Measurements from ENCODE around the gene GLYATL1.

GLYATL1 gene

DNA sequence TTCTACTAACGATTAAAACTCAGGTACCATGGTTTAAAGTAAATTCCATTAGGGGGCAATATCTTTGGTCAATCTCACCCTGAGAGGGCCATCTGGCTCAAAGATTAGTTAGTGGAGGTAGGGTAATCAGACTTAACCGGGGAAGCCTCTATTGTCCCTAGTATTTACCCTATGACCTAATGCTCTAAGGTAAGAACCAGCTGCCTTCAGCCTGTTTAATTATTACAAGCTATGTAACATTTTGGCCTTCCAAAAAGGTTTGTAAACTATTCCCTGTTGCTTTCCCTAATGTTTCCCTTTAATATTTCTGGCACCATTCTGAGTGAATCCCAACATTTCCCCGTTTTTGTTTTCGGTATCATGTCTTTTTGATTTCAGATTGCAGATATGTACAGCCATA is 15.1 kb upstream of the GLYATL1 start:
- no peak for DNase-seq (ENCODE audit: low read depth, low spot score)
- H3K27ac ChIP-seq: no peak overlapping the region

DNA sequence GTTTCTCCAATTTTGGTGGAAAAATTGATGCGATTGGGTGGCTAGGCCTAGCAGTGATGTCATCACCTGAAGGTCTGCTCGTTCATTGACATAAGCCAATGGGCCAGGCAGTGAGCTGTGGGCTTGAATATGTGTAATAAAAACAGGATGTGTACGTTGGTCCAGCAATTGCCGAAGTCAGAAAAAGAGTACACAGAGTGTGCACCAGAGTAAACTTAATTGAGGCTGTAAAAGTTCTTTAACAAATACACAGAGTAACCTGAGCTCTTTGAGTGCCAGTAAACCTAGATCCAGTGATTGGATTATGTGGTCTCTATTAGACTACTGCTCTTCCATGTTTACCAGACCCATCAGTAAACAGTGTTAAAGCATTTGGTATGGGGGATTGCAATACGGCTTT is 13.0 kb upstream of the GLYATL1 start:
- no peak for DNase-seq (ENCODE audit: low read depth, low spot score)
- H3K27ac ChIP-seq: no peak overlapping the region

DNA sequence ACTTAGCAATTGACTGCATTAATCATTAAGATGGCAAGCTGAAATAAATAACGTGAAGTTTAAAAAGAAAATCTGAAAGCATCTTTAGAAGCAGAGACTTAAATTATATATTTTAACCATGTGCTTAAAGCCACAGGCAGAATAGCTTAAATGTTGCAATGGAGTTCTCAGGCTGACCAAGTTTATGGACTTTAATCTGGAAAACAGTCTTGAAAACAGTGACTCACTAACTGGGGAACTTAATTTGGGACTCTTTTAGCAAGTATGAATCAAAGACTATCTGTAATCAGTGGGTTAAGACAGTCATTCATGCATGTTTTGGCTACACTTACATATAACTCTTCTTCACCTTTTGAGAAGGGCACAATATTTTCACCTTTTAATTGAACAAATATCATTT is 12.6 kb upstream of the GLYATL1 start:
- no peak for DNase-seq (ENCODE audit: low read depth, low spot score)
- no peak overlapping the region for H3K27ac ChIP-seq

DNA sequence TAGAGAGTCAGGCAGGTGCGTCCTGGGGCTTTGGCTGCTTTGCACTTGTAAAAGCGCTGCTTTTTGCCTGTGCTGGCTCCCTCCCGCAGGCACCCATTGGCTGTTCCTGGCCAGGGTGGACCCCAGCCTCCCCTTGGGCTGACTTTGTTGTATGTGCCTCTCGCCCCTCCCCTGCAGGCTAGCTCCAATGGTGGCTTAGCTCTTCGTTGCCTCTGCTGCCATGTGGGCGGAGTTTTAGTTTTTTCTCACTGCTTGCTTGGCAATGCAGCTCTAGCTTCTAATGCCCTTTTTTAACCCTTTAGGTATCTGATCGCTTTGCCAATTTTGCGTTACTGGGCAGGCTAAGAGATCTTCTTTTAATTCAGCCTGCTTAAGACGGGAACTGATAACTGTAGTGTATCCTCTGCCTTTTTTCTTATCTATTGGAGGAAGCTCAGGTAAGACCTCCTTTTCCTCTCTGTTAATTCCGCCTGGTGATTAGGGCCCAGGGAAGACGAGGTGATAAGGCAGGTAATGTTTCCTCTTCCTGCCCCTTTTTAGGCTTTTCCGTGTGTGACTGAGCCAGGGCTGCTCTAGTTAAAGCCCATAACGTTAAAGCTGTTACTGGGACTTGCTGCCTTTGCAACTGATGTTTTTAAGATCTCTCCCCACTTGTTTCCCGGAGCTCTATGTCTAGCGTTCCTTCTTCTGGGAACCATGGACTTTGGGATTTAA is 11.7 kb upstream of the GLYATL1 start:
- no peak overlapping the region for H3K27ac ChIP-seq
- DNase-seq (ENCODE audit: low read depth, low spot score): no peak

DNA sequence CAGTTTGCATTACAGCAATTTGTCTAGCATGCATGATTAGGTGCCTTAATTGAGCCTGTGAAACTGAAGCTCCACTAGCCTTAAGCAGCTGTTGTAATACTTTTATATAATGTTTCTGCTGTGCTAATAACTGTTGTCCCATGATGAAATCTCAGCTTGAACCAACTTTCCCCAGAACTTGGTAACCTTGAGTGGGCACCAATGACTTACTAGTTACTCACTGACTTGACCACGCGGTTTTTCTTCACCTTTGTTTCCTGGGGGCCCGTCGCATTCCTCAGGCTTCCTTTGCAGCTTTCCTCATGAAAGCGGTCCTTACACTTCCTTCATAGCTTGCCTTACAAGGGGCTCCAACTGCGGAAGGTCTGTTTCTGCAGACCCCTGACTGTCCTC is 11.2 kb upstream of the GLYATL1 start:
- no peak overlapping the region for H3K27ac ChIP-seq
- DNase-seq (ENCODE audit: low read depth, low spot score): no peak

DNA sequence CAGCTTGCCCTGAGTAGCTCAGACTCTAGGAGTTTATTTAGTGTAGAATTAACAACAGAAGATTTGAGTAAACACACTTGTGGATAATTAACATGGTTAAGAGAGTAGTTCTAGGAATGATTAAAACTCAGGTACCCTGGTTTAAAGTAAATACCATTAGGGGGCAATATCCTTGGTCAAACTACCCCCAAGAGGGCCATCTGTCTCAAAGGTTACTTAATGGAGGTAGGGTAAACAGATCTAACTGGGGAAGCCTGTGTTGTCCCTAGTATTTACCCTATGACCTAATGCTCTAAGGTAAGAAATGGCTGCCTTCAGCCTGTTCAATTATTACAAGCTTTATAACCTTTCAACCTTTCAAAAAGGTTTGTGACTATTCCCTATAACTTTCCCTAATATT is 10.6 kb upstream of the GLYATL1 start:
- no peak for DNase-seq (ENCODE audit: low read depth, low spot score)
- H3K27ac ChIP-seq: no peak overlapping the region

DNA sequence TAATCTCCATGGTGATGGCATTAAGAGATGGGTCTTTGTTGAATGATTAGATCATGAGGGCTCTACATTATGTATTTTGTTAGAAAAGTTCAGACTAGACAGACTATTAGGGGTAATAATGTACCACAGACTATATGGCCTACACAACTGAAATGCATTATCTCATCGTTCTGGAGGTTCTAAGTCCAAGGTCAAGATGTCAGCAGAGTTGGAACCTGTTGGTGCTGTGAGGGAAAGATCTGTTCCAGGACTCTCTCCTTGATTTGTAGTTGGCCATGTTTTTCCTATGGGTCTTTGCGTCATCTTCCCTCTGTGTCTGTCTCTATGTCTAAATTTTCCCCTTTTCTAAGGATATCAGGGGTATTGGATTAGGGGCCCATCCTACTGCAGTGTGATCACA is 8.4 kb upstream of the GLYATL1 start:
- no peak for DNase-seq (ENCODE audit: low read depth, low spot score)

DNA sequence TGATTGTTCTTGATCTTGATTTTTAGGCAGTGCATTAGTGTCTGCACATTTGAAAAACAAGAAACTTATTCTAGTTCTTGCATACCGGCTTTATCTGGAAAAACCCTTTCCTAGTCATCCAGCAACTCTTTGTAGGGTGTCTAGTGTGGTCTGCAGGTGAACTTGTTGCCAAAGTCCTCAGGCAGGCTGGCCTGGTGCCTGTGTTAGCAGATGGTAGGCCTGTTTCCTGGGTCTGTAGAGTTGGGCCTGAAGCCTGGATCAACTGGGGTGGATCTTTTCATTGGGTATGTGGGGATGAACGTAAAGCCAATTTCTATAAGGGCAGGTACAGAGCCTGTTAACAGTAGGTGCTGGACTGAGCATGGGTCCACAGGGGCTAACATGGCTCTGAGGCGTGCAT is 5.6 kb upstream of the GLYATL1 start:
- H3K27ac ChIP-seq: no peak overlapping the region
- no peak for DNase-seq (ENCODE audit: low read depth, low spot score)

More for the DNA sequence above, 8.4 kb upstream of the GLYATL1 start:
- no peak overlapping the region for H3K27ac ChIP-seq

DNA sequence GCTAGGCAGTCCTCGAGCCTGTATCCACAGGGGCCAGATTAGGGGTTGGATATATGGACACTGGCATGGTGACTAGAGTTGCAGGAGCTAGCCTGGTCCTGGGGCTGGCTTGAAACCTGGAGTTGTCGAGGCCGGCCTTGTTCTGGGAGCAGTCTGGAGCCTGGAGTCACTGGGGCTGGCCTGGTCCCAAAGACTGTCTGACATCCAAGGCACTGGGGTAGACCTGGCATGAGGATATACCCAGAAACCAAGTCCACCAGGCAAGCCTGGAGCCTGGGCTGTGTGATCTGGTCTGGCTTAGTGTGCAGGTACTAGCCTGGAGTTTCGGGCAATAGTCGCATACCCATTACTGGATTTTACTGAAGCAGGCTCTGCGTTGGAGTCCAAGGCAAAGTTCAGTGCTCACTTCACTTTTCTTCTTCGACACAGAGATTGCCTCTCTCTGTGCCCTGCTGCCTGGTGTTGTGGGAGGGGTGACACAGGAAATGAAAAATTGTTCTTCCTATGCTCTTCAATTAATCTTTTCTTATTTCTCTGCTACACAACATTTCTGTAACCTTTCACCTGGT is 4.3 kb upstream of the GLYATL1 start:
- H3K27ac ChIP-seq: no peak overlapping the region
- DNase-seq (ENCODE audit: low read depth, low spot score): no peak

DNA sequence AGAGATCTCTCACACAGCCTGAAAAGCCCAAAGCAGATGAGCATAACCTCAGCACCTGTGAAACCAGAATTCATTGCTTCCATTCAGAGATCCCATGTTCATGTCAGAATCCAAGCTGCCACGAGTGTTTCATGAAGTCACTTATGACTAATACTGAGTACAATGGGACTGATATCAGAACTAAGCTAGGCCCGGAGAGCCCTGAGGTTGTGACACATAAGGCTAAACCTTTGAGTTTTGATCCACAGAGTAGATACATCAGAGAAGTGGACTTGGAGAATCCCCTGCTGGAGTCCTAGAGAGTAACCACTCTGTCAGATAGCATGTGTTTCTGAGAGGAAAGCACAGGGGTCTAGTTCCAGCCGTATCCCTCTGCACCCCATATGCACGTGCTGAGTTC is 890 bp upstream of the GLYATL1 start:
- DNase-seq (ENCODE audit: low read depth, low spot score): no peak

DNA sequence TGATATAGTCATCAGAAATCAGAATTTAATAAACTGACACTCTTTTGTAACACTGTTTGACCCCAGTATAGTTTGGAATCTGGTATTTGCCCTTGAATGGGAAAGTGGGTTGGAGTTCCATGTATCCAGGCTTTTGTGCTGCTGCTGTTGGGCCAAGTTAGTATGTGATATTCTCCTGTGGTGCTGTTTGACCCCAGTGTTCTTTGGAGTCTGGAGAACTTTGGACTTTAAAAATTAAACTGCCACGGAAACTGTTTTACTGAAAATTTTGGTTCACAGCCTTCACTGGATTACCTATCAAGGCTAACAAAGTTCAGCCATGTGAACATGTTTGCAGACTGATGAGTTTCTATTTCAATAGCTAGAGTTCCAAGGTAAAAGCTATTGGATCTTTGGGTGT is 740 bp downstream of the GLYATL1 start:
- DNase-seq (ENCODE audit: low read depth, low spot score): no peak
- H3K27ac ChIP-seq: no peak overlapping the region

More for the DNA sequence above, 890 bp upstream of the GLYATL1 start:
- H3K27ac ChIP-seq: no peak overlapping the region

DNA sequence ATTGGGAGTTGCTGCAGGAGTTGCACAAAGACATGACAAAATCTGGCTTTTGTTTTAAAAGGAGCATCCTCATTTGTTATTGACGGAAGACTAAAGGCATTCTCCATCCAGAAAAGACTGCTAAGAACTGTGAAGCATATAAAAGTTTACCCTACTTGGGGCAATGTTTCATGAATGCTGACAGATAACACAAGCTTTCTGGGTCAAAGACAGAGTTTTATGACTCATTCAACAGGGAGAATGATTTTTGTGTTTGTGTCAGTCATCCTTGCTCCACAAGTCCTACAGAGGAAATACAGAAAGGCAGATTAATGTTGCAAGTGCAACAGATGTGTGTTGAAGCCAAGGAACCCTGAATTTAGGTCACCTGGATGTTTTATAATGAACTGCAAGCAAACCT is 2.5 kb downstream of the GLYATL1 start:
- no peak for DNase-seq (ENCODE audit: low read depth, low spot score)
- H3K27ac ChIP-seq: no peak overlapping the region

DNA sequence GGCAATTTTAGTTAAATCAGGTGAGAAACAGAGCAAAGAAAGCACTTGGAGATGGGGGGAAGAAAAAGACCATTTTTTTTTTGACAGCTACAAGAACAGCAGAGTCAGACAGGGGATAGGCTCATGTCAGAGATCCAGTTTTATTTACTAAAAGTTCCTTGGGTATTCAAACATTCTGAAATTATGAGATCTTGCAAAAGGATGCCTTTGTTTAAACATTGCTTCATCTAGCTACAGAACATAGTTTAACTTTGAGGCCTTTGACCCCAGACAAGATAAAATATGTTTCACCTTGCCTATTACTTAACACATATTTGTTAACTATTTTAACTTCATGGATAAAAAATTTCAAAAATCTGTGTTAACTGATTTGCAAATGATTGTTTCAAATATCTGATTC is 6.4 kb downstream of the GLYATL1 start:
- H3K27ac ChIP-seq: no peak overlapping the region
- no peak for DNase-seq (ENCODE audit: low read depth, low spot score)

DNA sequence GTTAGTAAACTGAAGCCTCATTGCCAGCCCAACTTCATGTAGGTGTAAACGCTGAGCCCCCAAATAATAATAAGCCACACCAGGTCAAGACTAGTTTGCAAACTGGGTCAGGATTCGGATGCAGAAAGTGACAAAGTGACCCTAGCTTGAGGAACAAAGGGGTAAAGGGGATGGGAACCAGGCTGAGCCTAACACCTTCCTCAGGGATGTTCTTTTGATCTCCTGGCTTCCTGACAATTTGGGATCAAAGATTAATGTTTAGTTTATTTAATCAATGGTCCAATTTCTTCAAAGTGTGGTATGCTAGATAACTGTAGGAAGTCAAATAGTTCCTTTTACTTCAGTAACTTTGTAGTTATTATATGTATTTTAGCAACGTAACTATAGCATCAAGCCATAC is 9.9 kb downstream of the GLYATL1 start:
- no peak overlapping the region for H3K27ac ChIP-seq
- no peak for DNase-seq (ENCODE audit: low read depth, low spot score)

DNA sequence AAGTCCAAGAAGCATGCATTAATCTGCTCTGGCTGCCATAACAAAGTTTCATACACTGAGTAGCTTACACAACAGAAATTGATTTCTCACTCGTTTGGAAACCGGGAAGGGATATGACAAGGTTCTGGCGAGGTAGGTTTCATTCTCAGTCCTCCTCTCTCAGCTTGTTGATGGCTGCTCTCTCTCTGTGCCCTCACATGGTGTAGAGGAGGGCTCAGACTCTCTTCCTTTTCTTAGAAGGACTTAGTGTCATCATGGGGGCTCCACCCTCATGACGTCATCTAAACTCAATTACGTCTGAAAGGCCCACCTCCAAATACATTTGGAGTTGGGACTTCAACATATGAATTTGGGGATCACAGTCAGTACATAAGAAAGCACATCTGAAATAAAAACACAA is 18.6 kb downstream of the GLYATL1 start:
- H3K27ac ChIP-seq: no peak overlapping the region
- no peak for DNase-seq (ENCODE audit: low read depth, low spot score)

DNA sequence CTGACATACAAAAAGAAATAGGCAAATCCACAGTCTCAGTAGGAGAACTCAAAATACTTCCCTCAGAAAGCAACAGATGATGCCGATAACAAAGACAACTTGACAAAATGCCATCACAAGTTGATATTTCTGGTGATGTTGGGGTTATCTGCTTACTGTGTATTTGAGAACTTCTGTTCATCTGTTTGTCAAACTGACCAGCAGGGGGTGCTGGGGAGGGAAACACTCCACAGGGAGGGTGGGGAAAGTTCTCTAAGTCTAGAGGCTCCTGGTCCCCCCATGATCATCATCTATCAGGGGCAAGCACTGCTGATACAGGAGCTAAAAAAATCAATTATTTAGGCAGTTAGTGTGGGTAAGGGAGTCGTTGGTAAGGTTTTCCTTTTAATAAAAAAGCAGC is 19.2 kb downstream of the GLYATL1 start:
- no peak overlapping the region for H3K27ac ChIP-seq
- no peak for DNase-seq (ENCODE audit: low read depth, low spot score)

DNA sequence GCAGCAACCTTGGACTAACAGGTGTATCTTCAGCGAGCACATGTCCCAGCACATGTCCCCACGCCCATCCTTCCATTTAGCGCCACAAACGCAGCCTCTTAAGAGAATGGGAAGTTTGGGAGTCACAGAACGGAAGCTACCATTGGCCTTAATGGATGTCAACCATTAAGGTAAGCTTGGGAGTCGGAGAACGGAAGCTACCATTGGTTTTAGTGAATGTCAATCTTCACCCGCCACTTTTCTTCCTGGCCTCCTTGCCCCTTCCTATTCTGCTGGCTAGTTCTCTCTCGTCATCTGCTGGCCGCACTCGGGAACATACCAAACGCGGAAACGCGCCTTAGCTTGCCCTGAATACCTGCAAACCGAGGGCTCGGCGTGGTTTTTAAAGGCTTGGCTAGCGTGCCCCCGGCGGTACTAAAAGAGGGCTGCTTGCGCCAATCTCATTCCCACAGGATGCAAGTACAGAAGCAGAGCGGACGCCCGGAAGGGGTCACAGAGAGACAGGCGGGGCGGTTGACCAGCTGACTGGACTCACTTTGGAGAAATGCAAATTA is 24.3 kb downstream of the GLYATL1 start:
- DNase-seq (ENCODE audit: low read depth, low spot score): peak; percentile 70

DNA sequence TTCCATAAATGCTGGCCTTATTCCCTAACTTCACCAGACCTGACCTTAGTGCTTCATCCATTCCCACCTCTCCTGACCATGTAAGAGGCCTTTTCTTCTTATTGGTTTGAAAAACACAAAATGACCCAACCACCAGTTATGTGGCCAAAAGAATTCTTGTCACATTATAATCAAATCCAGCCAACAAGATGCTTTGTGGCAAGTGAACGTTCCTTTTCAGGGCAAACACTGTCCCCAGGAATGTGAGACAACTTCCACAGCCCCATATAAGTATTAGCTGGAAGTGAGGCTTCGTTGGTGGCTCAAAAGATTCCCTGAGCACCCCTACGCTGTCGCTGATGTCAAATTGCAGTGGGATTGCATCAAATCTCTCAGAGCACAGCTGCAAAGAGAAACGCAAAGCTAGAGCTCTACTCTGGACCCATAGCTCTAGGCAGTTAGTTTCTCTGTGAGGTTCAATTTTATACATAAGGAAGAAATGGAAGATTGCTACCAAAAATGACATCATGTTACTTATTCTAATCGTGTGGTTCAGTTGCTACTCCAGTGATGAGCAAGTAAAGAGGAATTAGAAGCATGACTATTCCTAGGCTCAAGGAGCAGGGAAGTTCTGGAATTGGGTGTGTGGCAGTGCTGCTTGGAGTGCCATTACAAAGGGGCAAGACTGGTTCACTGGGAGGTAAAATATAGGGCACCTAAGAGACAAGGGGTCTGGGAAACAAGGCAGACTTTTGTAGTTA is 26.1 kb downstream of the GLYATL1 start:
- no peak overlapping the region for H3K27ac ChIP-seq
- no peak for DNase-seq (ENCODE audit: low read depth, low spot score)

More for the DNA sequence above, 24.3 kb downstream of the GLYATL1 start:
- no peak overlapping the region for H3K27ac ChIP-seq

DNA sequence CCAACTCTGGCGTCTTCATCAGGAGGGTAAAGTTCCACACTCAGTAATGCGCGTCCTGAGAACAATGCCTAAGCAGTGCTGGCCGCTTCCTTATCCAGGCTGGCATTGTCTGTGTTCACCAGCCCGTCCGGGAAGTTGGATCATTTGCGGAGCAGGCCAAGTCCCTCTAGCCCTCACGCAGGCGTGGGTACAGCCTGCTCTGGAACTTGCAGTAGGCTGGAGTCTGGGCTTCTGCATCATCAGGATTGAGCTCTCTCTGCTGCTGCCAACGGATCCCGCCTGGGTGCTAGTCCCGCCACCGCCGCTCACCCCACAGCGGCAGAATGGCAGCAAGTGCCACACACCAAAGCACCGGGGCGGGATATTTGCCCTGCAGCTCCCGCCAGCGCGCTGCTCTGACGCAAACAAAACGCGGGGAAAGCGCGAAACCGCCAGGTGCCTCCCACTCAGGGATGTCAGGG is 29.0 kb downstream of the GLYATL1 start:
- no peak for DNase-seq (ENCODE audit: low read depth, low spot score)
- no peak overlapping the region for H3K27ac ChIP-seq

DNA sequence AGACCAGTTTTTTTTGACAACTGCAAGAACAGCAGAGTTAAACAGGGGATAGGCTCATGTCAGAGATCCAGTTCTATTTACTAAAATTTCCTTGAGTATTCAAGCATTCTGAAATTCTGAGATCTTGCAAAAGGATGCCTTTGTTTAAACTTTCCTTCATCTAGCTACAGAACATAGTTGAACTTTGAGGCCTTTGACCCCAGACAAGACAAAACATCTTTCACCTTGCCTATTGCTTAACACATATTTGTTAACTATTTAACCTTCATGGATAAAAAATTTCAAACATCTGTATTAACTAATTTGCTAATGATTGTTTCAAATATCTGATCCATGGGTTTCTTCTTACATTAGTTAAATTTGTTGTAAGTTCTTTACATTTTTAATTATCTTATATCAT is 38.2 kb downstream of the GLYATL1 start:
- H3K27ac ChIP-seq: no peak overlapping the region

DNA sequence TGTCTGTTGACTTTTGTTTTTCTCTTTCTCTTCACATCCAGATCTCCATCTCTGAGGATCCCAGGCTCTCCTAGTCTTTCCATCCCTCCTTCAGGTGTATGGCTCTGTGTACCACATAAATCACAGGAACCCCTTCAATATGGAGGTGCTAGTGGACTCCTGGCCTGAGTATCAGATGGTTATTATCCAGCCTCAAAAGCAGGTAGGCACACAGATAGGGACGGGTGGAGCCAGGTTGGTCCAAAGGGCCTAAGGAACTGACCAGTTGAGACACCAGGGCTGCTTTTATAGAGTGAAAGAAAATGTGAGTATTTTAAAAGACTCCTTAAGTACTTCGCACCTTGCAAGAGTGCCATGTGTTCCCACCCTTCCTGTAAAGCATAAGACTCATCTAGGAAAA is 39.9 kb downstream of the GLYATL1 start:
- no peak for DNase-seq (ENCODE audit: low read depth, low spot score)
- no peak overlapping the region for H3K27ac ChIP-seq

More for the DNA sequence above, 38.2 kb downstream of the GLYATL1 start:
- DNase-seq (ENCODE audit: low read depth, low spot score): no peak
